Muscle layer of duodenum (tissue), 2 donors: ENCODE data around the gene TGDS.
"Not testable (repeated sequence)": the region's sequence is repeated elsewhere in the genome, so short reads cannot be mapped to it uniquely, and the experiment has no call there.

Experiments
- H3K27ac ChIP-seq: one replicate; pipeline ENCODE4 v1.7.0; 2013; ENCODE audit warnings: mild to moderate bottlenecking, low read length
- H3K27me3 ChIP-seq: one replicate; pipeline ENCODE4 v1.7.0; 2013; ENCODE audit warnings: low read depth, mild to moderate bottlenecking, control low read depth, low read length
- H3K36me3 ChIP-seq, 2 donors: one replicate each; pipeline ENCODE4 v1.7.0; 2013; ENCODE audit warnings: low read length in 2 of 2, control low read depth in 1 of 2, mild to moderate bottlenecking in 1 of 2; ENCODE audit not compliant: insufficient read depth in 2 of 2, control insufficient read depth in 1 of 2
- H3K4me1 ChIP-seq, 2 donors: one replicate each; pipeline ENCODE4 v1.7.0; 2013; ENCODE audit warnings: low read length in 2 of 2, mild to moderate bottlenecking in 2 of 2, control low read depth in 1 of 2, moderate library complexity in 1 of 2; ENCODE audit not compliant: insufficient read depth in 2 of 2, control insufficient read depth in 1 of 2
- H3K4me3 ChIP-seq, 2 donors: one replicate each; pipeline ENCODE4 v1.7.0; 2013; ENCODE audit warnings: low read length in 2 of 2, low read depth in 1 of 2, mild to moderate bottlenecking in 1 of 2
- H3K9me3 ChIP-seq, 2 donors: one replicate each; pipeline ENCODE4 v1.7.0; 2013; ENCODE audit warnings: low read length in 2 of 2, control low read depth in 1 of 2, mild to moderate bottlenecking in 1 of 2; ENCODE audit not compliant: control insufficient read depth in 1 of 2
- donor health status: healthy.

The TGDS gene, protein sequence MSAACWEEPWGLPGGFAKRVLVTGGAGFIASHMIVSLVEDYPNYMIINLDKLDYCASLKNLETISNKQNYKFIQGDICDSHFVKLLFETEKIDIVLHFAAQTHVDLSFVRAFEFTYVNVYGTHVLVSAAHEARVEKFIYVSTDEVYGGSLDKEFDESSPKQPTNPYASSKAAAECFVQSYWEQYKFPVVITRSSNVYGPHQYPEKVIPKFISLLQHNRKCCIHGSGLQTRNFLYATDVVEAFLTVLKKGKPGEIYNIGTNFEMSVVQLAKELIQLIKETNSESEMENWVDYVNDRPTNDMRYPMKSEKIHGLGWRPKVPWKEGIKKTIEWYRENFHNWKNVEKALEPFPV

GRCh38 chr13:94595950-94596574 is at the start of gene TGDS:
Gene TGDS, minus strand, starts transcription at chr13:94596152. Its CDS starts 16 bp downstream, at chr13:94596136.
- peak within 1 kb of the TSS; percentile 83 for H3K27ac ChIP-seq
- H3K36me3 ChIP-seq = peaks cover 6 to 8% of the 10 kb centered on the region in 2 donors
- peaks cover 17 to 18% of the 10 kb centered on the region in 2 donors for H3K4me1 ChIP-seq
- H3K27me3 ChIP-seq = no peaks in the 10 kb centered on the region
- H3K9me3 ChIP-seq = no peaks in the 10 kb centered on the region
- peak within 1 kb of the TSS; percentile 68 to 94 for H3K4me3 ChIP-seq

- no peak overlapping the region for H3K4me3 ChIP-seq
- H3K27ac ChIP-seq = no peak overlapping the region
- peaks cover 0 to 21% of the 10 kb centered on the region in 2 donors for H3K4me1 ChIP-seq
- no peaks in the 10 kb centered on the region for H3K36me3 ChIP-seq
- no peaks in the 10 kb centered on the region for H3K9me3 ChIP-seq
- no peaks in the 10 kb centered on the region for H3K27me3 ChIP-seq
Observed at GRCh38 chr13:94641409-94641941, 45.5 kb upstream of the TGDS start.

- Histone ChIP-seq H3K27ac (no peak overlapping the region), H3K36me3 (no peaks in the 10 kb centered on the region), H3K27me3 (no peaks in the 10 kb centered on the region), H3K4me3 (no peak overlapping the region), H3K4me1 (peaks cover 0 to 21% of the 10 kb centered on the region in 2 donors), H3K9me3 (no peaks in the 10 kb centered on the region)
Observed at GRCh38 chr13:94640721-94641120, 44.8 kb upstream of the TGDS start.

DNA sequence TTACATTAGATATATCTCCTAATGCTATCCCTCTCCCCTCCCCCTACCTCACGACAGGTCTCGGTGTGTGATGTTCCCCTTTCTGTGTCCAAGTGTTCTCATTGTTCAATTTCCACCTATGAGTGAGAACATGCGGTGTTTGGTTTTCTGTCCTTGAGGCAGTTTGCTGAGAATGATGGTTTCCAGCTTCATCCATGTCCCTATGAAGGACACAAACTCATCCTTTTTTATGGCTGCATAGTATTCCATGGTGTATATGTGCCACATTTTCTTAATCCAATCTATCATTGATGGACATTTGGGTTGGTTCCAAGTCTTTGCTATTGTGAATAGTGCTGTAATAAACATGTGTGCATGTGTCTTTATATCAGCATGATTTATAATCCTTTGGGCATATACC is 41.7 kb upstream of the TGDS start:
- peaks cover 0 to 21% of the 10 kb centered on the region in 2 donors for H3K4me1 ChIP-seq
- H3K27ac ChIP-seq, H3K9me3 ChIP-seq, H3K4me3 ChIP-seq, H3K36me3 ChIP-seq, H3K27me3 ChIP-seq: not testable (repeated sequence)

DNA sequence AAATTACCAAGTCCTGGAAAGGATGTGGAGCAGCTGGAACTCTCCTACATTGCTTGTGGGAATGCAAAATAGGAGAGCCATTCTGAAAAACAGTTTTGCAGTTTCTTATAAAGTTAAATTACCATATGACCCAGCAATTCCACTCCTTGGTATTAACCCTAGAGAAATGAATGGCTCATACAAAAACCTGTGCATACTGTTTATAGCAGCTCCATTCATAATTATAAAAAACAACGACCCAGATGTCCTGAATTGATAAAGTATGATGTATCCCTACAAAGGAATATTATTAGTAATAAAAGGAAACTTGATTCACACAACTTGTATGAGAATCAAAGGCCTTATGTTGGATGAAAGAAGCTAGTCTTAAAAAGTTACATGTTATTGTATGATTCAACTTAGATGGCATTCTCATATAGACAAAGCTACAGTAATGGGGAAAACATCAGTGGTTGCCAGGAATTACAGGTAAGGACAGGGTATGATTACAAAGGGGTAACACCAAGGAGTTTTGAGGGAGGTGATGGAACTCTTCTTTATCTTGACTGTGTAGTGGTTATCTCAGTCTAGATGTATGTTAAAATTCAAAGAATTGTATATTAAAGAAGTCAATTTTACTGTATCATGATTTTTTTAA is 41.1 kb upstream of the TGDS start:
- Histone ChIP-seq H3K9me3 (no peaks in the 10 kb centered on the region), H3K27ac (no peak overlapping the region), H3K4me1 (peaks cover 0 to 16% of the 10 kb centered on the region in 2 donors), H3K4me3 (no peak overlapping the region), H3K27me3 (no peaks in the 10 kb centered on the region), H3K36me3 (peaks cover 3% of the 10 kb centered on the region in 2 donors)

DNA sequence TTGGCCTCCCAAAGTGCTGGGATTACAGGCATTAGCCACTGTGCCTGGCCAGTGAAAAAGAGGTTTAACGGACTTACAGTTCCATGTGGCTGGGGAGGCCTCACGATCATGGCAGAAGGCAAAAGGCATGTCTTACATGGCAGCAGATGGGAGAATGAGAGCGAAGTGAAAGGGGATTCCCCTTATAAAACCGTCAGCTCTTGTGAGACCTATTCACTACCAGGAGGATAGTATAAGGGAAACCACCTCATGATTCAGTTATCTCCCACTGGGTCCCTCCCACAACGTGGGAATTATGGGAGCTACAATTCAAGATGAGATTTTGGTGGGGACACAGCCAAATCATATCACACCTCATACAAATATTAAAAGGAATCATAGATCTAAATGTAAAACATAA is 40.1 kb upstream of the TGDS start:
- not testable (repeated sequence) for H3K36me3 ChIP-seq, H3K27ac ChIP-seq, H3K4me1 ChIP-seq, H3K27me3 ChIP-seq, H3K9me3 ChIP-seq, H3K4me3 ChIP-seq

DNA sequence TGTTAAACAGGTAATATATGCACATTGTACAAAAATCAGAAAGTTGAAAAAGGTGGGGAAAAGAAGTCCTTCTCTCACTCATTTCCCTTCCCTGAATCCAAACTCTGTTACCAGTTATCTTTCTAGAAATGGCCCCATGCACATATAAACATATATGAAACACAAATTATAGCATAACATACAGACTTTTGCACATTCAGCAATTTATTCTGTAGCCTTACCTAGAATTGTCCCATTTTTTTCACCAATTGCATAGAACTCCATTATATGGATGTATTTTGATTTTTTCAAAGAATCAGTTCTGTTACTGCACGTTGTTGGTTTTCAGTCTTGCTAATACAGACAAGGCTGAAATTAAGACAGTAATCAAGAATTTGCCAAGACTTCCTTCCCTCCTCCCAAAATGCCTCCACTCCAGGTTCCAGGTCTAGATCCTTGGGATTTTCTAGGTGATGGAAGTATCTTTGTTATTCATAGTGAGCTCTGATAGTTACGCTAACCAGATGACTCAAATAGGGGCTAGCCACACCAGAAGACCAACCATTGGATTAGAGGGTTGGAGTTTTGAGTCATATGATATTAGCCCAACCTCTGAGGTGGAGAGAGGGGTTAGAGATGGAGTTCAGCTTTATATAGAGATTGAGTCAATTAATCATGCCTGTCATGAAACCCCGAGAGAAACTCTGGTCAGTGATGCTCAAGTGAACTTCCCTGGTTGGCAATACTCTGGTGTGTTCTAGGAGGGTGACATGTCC is 36.5 kb upstream of the TGDS start:
- no peaks in the 10 kb centered on the region for H3K9me3 ChIP-seq
- H3K27me3 ChIP-seq = no peaks in the 10 kb centered on the region
- H3K4me3 ChIP-seq = no peak overlapping the region
- H3K27ac ChIP-seq = no peak overlapping the region
- H3K4me1 ChIP-seq = no peaks in the 10 kb centered on the region
- peaks cover 3 to 17% of the 10 kb centered on the region in 2 donors for H3K36me3 ChIP-seq

DNA sequence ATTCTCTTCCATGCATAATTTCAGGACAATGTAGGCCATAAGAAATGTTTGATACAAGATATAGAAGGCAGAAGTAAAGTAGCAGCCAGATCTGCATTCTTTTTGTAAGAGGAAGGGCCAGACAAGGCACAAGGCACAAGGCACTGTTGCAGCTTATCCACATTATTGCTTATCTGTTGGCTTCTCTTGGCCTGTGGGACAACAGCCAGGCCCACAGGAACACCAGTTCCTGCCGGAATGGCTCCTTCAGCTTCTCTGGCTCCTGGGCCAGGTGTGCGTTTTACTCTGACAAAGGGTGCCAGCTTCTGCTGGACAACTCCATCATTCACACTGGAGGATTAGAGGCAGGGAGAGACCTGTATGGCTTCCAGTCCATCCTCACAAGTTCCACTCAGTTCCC is 34.9 kb upstream of the TGDS start:
- Histone ChIP-seq H3K9me3 (no peaks in the 10 kb centered on the region), H3K4me3 (no peak overlapping the region), H3K27ac (no peak overlapping the region), H3K4me1 (no peaks in the 10 kb centered on the region), H3K36me3 (peaks cover 7 to 21% of the 10 kb centered on the region in 2 donors), H3K27me3 (no peaks in the 10 kb centered on the region)

DNA sequence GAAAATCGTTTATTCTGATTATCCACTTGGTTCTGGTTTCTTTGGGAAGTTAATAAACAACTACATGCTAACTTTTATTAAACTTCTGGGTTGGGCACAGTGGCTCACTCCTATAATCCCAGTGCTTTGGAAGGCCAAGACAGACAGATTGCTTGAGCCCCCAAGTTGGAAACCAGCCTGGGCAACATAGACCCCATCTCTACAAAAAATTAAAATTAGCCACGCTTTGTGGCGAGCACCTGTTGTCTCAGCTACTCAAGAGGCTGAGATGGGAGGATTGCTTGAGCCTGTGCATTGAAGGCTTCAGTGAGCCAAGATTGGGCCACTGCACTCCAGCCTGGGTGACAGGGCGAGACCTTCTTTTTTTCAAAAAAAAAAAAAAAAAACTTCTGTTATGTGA is 27.4 kb upstream of the TGDS start:
- H3K4me1 ChIP-seq = no peaks in the 10 kb centered on the region
- no peaks in the 10 kb centered on the region for H3K9me3 ChIP-seq
- H3K27ac ChIP-seq = no peak overlapping the region
- H3K27me3 ChIP-seq = no peaks in the 10 kb centered on the region
- peaks cover 17 to 35% of the 10 kb centered on the region in 2 donors for H3K36me3 ChIP-seq
- no peak overlapping the region for H3K4me3 ChIP-seq

- Histone ChIP-seq H3K36me3 (peaks cover 9 to 35% of the 10 kb centered on the region in 2 donors), H3K4me1 (no peaks in the 10 kb centered on the region), H3K27me3 (no peaks in the 10 kb centered on the region), H3K27ac (no peak overlapping the region), H3K4me3 (no peak overlapping the region), H3K9me3 (no peaks in the 10 kb centered on the region)
Observed at GRCh38 chr13:94622344-94622743, 26.4 kb upstream of the TGDS start.
